Measurements from ENCODE around the gene ASXL1.

DNA sequence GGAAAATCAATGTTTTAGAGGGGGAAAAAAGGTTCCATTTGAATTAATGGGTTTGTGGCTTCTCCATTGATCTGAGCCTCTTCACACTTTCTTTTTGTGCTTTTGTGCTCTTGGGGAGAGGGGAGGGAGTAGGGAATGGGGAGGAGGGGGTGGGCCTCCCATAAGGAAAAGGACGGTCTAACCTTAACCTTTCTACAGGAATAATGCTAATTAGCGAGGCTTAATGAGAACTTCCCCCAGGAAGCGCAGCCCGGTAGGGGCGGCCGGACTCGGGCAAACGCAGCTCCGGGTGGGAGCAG lies 124.0 kb downstream of the ASXL1 start:
- TF ChIP-seq, protein P1, sequence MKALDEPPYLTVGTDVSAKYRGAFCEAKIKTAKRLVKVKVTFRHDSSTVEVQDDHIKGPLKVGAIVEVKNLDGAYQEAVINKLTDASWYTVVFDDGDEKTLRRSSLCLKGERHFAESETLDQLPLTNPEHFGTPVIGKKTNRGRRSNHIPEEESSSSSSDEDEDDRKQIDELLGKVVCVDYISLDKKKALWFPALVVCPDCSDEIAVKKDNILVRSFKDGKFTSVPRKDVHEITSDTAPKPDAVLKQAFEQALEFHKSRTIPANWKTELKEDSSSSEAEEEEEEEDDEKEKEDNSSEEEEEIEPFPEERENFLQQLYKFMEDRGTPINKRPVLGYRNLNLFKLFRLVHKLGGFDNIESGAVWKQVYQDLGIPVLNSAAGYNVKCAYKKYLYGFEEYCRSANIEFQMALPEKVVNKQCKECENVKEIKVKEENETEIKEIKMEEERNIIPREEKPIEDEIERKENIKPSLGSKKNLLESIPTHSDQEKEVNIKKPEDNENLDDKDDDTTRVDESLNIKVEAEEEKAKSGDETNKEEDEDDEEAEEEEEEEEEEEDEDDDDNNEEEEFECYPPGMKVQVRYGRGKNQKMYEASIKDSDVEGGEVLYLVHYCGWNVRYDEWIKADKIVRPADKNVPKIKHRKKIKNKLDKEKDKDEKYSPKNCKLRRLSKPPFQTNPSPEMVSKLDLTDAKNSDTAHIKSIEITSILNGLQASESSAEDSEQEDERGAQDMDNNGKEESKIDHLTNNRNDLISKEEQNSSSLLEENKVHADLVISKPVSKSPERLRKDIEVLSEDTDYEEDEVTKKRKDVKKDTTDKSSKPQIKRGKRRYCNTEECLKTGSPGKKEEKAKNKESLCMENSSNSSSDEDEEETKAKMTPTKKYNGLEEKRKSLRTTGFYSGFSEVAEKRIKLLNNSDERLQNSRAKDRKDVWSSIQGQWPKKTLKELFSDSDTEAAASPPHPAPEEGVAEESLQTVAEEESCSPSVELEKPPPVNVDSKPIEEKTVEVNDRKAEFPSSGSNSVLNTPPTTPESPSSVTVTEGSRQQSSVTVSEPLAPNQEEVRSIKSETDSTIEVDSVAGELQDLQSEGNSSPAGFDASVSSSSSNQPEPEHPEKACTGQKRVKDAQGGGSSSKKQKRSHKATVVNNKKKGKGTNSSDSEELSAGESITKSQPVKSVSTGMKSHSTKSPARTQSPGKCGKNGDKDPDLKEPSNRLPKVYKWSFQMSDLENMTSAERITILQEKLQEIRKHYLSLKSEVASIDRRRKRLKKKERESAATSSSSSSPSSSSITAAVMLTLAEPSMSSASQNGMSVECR (CRISPR knock-in tag; IDR thresholded peaks at IDR 0.05; ENCODE audit: borderline replicate concordance) = no peak
- TF ChIP-seq NR3C1 (CRISPR knock-in tag; conservative IDR thresholded peaks at IDR 0.05; ENCODE audit: low read depth) = no peak
- TF ChIP-seq, protein P2, sequence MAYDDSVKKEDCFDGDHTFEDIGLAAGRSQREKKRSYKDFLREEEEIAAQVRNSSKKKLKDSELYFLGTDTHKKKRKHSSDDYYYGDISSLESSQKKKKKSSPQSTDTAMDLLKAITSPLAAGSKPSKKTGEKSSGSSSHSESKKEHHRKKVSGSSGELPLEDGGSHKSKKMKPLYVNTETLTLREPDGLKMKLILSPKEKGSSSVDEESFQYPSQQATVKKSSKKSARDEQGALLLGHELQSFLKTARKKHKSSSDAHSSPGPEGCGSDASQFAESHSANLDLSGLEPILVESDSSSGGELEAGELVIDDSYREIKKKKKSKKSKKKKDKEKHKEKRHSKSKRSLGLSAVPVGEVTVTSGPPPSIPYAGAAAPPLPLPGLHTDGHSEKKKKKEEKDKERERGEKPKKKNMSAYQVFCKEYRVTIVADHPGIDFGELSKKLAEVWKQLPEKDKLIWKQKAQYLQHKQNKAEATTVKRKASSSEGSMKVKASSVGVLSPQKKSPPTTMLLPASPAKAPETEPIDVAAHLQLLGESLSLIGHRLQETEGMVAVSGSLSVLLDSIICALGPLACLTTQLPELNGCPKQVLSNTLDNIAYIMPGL (CRISPR knock-in tag; IDR thresholded peaks at IDR 0.05) = no peak
- TF ChIP-seq, protein P3, sequence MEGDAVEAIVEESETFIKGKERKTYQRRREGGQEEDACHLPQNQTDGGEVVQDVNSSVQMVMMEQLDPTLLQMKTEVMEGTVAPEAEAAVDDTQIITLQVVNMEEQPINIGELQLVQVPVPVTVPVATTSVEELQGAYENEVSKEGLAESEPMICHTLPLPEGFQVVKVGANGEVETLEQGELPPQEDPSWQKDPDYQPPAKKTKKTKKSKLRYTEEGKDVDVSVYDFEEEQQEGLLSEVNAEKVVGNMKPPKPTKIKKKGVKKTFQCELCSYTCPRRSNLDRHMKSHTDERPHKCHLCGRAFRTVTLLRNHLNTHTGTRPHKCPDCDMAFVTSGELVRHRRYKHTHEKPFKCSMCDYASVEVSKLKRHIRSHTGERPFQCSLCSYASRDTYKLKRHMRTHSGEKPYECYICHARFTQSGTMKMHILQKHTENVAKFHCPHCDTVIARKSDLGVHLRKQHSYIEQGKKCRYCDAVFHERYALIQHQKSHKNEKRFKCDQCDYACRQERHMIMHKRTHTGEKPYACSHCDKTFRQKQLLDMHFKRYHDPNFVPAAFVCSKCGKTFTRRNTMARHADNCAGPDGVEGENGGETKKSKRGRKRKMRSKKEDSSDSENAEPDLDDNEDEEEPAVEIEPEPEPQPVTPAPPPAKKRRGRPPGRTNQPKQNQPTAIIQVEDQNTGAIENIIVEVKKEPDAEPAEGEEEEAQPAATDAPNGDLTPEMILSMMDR (IDR thresholded peaks at IDR 0.05) = no peak
- TF ChIP-seq, protein P4, sequence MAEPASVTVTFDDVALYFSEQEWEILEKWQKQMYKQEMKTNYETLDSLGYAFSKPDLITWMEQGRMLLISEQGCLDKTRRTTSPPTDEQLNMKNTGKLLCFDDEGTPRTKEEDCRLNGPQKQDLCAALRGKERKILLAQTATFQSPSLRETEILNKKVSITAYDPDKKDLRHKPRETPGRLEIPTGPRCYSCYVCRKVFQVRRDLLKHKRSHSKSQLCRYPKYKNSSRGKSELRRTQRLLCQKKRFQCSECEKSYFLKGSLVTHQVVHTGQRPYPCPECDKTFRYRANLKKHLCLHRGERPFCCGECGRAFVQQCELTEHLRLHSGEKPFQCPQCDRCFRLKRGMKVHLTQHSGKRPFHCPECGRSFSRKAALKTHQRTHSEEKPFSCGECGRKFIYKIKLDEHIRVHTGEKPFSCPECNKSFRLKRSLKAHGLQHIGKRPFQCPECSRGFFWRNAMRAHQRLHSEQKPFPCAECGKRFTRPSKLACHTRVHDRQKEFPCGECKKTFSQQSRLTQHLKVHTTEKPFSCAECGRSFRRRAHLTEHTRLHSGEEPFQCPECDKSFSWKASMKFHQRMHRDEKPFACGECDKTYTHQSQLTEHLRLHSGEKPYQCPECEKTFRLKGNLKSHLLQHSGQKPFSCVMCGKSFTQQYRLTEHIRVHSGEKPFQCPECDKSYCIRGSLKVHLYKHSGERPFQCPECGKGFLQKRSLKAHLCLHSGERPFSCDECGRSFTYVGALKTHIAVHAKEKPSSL (CRISPR knock-in tag; conservative IDR thresholded peaks at IDR 0.05) = no peak
- TF ChIP-seq ESRRA (CRISPR knock-in tag; IDR thresholded peaks at IDR 0.05; ENCODE audit: borderline replicate concordance) = no peak
- TF ChIP-seq ZNF138 (CRISPR knock-in tag; conservative IDR thresholded peaks at IDR 0.05) = no peak
